K562 treated with DMSO at 1 percent for 4 hours (cell line): Measurements from ENCODE around the gene EVL. TPM values are rescaled to one million over a fixed set of nuclear protein-coding genes. Genes with fewer than 3 reads are reported as not detected.

Source experiments
- total RNA-seq: library from RNA; unstranded; fragments of 300-600 nt; gene quantifications from 2 replicates; pipeline ENCODE4 v1.2.3, GENCODE V29; 2022; ENCODE audit not compliant: insufficient read depth

The EVL gene
- total RNA-seq: 24.9 and 26.1 TPM in 2 replicates

DNA sequence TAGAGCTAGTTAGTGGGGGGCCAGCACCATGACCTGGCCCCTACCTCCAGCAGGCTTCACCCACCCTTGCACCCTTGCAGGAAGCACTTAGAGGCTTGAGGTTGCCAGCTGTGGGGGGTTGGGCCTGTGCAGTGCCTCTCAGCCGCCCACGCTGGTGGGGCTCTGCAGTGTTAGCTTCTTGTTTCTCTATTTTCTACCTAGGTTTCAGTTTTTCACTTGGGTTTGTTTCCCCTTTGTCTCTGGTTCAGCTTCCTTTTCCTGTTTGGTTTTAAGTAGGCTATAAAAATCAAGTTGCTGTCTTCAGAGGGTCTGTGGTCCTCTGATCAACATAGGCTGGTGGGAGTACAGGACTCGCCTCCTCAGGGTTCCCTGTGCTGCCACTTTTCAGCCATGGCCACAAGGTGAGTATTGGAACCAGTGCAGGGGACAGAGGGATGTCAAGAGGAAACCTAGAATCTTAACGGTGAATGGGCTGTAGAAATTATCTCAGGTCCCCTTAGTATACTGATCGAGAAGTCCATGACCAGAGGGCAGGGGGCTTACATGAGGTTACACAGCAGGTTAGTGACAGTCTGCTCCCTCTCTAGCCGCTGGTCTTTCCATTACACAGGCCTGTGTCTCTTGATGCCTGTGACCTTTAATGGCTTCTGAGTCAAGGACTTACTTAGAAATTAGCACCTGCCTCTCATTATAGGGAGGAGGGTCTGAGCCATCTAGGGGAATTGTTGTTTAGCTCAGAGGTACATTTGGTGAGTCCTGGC, at the start of gene EVL:
EVL (plus strand) TSS at position 312 of the 761 bp plus-strand sequence; CDS start at position 391, 79 bp downstream.

DNA sequence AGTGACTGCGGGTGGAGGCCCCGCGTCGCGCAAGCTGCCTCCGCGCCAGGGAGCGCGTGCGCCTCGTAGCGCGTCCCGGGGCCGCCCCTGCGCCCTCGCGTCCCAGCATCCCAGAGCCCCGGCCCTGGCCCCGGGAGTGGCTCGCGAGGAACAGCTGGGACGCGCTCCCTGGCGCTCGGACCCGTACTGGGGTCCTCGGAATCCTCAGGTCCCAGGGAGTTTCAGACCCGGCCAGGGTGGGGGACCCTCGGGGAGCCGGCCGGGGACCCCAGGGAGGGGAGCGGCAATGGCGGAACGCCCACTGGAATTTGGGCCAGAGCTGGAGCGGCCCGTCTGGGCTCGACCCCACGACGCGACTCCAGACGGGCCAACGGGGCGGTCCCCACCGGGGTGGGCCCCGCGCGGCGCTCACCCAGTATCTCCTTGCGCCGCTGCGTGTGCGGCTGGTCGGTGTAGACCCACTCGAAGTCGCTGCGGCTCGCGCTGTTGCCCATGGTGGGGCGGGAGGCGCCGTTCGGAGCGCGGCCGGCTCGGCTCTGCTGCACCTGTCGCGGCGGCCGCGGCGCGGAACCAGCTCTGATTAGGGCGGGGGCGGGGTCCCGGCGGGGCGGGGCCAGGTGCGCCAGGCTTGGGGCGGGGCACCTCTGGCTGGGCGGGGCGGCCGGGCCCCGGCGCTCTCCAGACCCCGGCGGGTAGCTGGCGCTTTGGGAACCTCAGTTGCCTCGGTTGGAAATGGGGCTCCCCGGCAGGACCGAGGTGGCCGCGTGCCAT, 94.1 kb downstream of the EVL start, which contains the start of gene DEGS2:
DEGS2 (minus strand) TSS at position 552 of the 771 bp plus-strand sequence; CDS start at position 494, 58 bp downstream.

Other genes starting within 250 kb of the EVL start
- gene DEGS2, start 94.2 kb downstream of the EVL start, total RNA-seq: 6.0 and 8.4 TPM in 2 replicates
- 33.0 and 40.5 TPM in 2 replicates for gene YY1, start 173.7 kb downstream of the EVL start, total RNA-seq
- gene SLC25A29, start 241.0 kb downstream of the EVL start, total RNA-seq: 3.1 and 3.8 TPM in 2 replicates